Glomerular endothelial cell (primary cell): Measurements from ENCODE around the gene RALGAPA2. TPM values are rescaled to one million over a fixed set of nuclear protein-coding genes. Genes with fewer than 3 reads are reported as not detected.

Experiments
- DNase-seq: peaks from one replicate; pipeline ENCODE4 v3.0.0-alpha.2; 2011; ENCODE audit warnings: low read depth, low spot score; ENCODE audit errors: extremely low read depth
- total RNA-seq: library from RNA; depleted of rRNA; stranded (reverse); fragments of >200 nt; gene quantifications from 2 replicates; pipeline ENCODE4 v1.2.3, GENCODE V29; 2015

RALGAPA2 gene
- total RNA-seq, 1 donor from 2014 or later, result 98.7 TPM

DNA sequence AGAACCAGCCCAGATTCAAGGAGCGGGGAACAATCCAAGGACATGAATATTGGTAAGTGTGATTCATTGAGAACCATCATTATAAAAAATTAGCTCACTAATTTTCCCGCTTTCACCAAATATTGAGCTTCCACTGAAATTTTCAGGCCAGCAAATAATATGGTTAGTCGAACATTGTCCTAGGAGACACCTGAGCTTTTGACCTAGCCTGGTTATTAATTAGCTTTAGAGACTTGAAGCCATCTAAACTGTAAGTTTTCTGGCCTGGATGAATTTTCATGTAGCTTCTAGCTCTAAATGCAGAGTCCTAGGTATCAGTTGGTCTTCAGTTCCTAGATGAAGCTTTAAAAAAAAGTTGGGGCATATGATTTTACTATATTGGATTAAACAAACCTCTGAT, 17.1 kb upstream of the RALGAPA2 start:
- DNase-seq, result no peak

DNA sequence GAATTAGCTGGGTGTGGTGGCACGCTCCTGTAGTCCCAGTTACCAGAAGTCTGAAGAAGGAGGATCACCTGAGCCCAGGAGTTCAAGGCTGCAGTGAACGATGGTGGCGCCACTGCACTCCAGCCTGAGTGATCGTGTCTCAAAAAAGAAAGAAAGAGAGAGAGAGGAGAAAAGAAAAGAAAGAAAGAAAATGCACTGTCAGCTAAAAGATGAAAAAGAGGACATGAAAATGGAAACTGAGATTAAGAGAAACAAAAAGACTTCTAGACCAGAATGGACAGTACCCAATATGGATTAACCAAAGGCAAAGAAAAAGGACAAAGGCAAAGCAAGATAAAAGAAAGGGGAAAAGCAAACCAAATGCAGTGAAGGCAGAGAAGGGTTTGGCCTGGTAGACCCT, 9.0 kb upstream of the RALGAPA2 start:
- no peak for DNase-seq

DNA sequence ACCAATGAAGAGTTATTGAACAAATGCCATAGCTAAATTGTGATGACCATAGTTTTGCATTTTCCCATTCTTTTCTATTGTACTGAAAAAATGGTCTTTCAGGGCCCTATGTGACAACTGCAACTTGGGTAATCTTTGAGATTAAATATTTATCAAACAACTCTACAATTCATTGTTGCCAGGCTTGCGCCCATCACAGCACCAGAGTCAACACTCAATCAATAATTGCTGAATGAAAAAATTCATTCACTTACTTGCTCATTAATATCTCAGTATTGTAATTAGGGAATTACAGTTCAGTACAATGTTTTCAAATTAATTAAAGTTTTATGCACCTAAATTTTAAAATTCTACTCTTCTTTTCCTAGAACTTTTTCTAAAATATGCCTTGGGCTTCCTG, 7.7 kb upstream of the RALGAPA2 start:
- DNase-seq, result no peak

- DNase-seq, result no peak
These were observed 7.0 kb upstream of the RALGAPA2 start for GRCh38 chr20:20719411-20719810.

DNA sequence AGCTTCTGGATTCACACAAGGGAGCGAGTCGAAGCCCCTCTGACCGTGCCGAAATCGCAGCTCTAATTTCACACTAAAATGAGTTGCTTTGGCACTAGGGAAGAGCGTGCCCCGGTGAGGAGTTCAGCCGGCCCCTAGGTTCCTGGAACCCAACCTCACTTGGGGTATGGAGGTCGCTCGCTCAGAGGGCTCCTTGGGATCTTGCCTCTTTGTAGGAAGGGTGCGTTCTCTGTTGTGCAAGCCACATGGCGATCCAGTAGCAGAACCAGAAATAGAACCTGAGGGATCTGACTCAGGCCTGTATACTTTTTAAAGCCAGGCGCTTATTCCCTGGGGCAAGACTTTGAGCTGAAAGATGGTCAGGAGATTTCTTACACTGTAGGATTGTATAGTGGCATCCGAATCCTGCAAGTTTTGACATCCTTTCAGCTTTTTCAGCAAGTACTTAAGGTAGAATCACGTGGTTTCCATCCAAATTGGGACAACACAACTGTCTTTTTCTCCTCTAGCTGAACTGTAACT, 861 bp upstream of the RALGAPA2 start:
- DNase-seq, result no peak

DNA sequence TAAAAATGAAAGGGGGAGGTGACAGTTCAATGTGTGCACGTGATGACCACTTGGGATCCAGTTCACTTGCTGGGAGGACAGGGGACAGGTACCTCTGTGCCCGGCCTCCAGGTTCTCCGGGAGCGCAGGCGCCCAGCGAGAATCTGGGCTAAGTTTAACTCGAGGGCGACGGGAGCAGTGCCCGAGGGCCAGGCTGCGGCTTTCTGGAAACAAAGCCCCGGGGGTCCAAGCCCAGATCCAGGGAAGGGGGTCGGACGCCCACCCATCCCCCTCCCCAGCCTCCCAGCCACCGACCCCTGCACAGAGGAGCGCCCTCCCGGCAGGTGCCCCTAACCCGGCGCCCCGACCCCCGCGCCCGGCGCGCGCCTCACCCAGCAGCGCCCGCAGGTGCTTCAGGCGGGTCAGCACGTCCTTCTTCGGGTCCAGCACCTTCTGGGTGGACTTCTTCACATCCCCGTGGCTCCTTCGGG, 405 bp downstream of the RALGAPA2 start:
- DNase-seq, result no peak

- no peak for DNase-seq
These were observed 1.0 kb downstream of the RALGAPA2 start for GRCh38 chr20:20711413-20711812.

DNA sequence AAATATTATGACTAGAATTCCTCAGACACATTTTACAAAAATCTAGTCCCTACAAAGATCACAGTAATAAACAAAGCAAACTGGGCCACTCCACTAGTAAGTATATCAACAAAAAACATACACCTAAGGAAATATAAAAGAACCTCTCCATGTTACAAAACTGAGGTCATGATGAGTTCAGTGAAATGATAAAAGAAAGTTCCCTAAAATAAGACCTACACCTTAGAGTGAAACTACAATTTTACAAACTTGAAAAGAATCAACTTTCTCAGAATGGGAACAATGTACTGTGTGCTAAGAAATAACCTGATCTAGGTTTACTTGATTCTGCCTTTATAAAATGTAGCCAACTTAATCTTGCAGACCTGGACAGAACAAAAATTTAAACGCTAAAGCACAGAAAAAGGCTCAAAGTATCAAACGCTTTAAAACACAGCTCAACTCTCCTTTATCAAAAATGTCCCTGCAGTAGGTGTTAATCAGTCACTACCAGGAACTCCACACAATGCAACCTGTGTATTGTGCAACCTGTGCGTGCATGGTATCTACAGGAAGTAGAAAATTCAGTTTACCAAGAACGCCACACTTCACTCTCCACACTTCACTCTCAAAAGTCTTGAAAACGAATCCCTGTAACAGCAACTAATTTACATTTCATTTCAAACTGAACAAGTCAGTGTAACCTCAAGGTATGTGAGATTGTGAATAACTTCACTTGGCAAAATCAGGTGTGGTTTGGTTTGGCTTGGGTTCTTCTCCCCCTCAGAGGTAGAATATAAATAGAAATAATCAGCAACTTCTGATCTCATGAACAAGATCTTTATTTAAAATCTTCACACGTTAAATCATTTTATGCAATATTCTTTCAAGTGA, 1.8 kb downstream of the RALGAPA2 start:
- DNase-seq, result no peak

DNA sequence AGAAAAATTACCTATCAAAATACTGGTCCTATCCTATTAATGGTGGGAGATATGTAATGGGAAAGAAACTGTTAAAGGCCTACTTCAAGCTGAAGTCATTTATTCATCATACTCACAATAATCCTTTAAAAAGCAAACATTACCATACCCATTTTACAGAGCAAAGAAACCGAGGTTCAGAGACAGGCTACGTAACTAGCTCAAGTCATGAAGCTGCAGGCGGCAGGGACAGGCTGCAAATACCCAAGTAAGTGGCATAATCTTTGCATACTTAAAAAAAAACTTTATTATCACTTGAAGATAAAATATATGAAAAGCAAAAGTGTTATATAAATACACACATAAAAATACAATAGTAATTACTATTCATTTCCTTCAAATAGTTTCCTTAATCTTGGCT, 2.6 kb downstream of the RALGAPA2 start:
- no peak for DNase-seq

DNA sequence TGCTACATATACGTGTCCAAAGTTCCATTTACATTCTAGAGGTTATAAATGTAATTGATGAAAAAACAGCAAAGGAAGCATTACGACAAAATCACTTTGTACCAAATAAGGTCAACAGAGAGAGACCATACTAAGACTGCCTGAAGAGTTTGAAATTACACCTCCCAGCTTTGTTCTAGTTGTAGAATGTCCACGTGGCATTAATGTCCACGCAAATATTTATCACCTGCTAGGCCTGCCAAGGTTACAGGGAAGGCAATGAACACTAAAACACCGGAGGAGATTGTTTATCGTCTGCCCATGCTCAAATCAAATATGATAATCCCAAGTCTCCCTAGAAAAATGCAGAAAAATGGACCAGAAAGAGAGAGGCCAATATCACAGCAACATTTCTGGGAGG, 6.2 kb downstream of the RALGAPA2 start:
- no peak for DNase-seq

DNA sequence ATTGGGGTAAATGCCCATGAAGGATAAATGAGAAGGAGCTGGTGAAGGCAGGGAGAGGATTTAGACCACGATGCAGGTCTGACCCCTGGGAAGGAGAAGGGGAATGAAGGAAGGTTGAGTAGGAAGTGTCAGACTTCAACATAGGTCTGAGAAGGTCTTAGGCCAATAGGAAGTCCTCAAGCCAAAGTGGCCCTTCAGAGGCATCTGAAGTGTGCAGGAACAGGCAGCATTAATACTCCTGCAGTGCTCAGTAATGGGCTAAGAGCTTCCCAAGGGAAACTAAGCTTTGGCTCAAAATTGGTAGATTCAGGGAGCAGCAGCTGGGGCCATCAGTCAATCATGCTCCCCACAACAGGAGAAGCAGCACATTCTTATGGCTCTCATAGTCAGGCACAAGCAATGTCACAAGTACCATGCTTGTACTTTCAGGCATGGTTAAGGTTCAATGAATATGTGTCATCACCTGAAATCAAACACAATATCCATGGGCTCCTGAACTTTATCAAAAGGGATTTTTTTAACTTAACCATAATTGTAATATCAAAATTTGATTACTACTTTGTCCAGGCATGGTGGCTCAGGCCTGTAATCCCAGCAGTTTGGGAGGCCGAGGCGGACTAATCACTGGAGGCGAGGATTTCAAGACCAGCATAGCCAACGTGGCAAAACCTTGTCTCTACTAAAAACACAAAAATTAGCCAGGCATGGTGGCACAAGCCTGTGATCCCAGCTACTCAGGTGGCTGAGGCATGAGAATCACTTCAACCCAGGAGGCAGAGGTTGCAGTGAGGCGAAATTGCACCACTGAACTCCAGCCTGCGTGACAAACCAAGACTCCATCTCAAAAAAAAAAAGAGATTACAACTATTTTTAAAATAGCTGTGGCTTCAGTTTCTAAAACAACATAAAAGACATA, 9.9 kb downstream of the RALGAPA2 start:
- DNase-seq, result no peak

DNA sequence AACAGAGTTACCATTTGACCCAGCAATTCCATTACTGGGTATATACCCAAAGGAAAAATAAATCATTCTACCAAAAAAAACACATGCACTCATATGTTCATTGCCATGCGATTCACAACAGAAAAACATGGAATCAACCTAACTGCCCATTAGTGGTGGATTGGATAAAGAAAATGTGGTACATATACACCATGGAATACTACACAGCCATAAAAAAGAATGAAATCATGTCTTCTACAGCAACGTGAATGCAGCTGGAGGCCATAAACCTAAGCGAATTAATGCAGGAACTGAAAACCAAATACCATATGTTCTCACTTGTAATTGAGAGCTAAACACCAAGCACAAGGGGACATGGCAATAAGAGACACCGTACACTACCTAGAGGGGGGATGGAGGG, 12.5 kb downstream of the RALGAPA2 start:
- no peak for DNase-seq

GRCh38 chr20:20699144-20699543, 13.3 kb downstream of the RALGAPA2 start:
- no peak for DNase-seq

GRCh38 chr20:20697325-20697845, 15.1 kb downstream of the RALGAPA2 start:
- no peak for DNase-seq

GRCh38 chr20:20695250-20695816, 17.1 kb downstream of the RALGAPA2 start:
- no peak for DNase-seq

- DNase-seq, result no peak
These were observed 17.9 kb downstream of the RALGAPA2 start for GRCh38 chr20:20694591-20694990.

DNA sequence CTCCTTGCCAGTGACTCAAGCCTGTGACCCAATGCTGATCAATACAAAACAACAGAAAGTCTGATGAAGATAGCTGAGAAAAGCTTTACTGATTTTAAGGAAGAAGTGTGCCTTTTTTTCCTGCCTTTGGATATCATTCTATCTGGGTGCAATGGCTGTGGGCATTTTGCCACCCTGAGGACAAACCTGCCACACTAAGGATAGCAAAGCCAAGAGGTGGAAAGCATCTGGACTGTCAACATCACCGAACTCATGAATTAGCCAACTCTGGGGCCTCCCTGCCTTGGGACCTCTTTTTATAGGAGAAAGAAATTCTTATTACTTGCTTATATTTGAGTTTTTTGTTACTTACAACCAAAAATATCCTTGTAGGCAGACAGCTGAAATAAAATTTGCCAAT, 19.9 kb downstream of the RALGAPA2 start:
- DNase-seq, result no peak

DNA sequence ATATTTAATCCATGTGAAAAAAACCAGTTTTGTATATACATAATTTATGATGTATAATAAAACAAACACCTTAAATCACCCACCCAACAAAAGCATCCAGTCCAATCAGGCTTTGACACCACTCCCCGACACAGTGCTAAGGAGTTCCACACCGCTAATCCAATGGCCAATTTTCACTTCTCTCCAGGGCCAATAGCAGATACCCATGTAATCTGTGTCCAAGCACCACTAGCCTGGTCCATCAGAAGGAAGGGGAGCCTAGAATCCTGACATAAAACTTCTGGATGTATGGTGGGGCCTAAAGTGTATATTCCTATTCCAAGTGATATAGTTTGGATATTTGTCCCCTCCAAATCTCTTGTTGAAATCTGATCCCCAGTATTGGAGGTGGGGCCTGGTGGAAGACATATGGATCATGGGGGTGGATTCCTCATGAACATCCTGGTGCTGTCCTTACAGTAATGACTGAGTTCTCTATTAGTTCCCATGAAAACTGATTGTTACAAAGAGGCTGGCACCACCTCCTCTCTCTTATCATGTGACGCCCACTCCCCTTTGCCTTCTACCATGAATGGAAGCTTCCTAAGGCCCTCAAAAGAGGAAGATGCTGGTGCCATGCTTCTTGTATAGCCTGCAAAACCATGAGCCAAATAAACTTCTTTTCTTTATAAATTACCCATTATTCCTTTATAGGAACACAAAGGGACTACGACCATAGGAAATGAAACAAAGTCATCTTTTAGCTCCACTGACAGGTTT, 20.8 kb downstream of the RALGAPA2 start:
- DNase-seq, result no peak

DNA sequence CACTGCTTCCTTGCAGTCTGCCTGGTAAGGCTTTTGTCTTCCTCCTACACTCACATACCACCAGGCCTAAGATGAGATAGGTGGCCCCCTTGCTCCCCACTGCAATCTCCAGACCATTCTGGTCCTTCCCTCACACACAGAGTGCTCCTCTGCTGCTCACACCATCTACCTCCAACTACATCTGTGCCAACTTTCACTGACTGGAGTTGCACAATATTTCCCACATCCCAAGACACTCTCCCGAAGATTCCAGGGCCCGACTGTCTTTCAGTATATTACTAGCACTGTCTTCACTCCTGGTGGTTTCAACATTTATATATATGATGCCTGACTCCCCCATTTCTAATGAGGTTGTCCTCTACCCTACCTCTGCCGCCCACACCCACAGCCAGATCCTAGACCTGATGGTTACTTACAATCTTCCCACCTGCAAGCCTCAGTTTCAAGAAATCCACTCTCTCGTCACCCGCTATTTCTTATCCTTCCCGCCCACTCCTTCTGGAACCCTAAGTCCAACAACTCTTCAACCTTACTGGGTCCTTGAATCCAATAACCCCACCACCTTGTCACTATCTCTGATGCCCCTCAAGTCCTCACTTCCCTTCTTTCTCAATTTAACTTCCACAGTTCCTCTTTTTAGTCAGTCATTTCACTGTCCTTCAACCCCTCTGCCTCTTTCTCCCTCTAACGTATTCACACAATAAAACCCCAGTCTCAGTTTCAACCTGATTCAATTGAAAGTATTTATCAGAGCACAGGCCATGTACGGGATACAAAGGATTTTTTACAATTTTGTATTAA, 21.6 kb downstream of the RALGAPA2 start:
- no peak for DNase-seq
